ENCODE results near the gene STAG2.

DNA sequence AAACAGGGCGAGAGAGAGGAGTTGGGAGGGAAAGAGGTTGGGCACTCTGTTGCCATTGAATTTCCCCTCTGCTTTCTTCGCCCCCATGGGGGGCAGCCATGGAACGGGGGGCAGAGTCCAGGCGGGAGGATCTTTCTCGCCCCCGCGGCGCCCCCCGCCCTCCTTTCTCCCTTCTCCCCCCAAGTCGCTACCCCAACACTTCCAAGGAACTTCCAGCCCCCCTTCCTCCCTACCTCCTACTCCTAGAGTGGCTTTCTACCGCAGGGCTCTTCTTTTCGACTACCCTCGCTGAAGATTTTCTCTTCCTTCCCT, 594 bp upstream of the STAG2 start:
- no peak for TF ChIP-seq POLR2A (IDR thresholded peaks at IDR 0.05)
- TF ChIP-seq POLR2AphosphoS5 (IDR thresholded peaks at IDR 0.05), result no peak

Data from sigmoid colon (tissue), 4 donors.